B cell (primary cell): Measurements from ENCODE around the gene PIGC. TPM values are rescaled to one million over a fixed set of nuclear protein-coding genes. Genes with fewer than 3 reads are reported as not detected.

ENCODE experiments used
- ATAC-seq: fragments of 200-7000 bp; cut with Tn5 transposase; one replicate; pipeline ENCODE4 v1.10.0; 2021; ENCODE audit warnings: low read depth, mild to moderate bottlenecking, moderate number of reproducible peaks, moderate library complexity
- CTCF ChIA-PET: fragments of 350-600 bp; sonication (Branson Sonifier 250); formaldehyde crosslinking; loops from one replicate; lab custom pipeline; 2021; ENCODE audit warnings: antibody characterized with exemption, inconsistent platforms; lab: Charles Lee
- POLR2A ChIA-PET: fragments of 350-600 bp; sonication (Branson Sonifier 250); formaldehyde crosslinking; loops from one replicate; lab custom pipeline; 2021; ENCODE audit warnings: antibody characterized with exemption; lab: Charles Lee
- DNase-seq: peaks from one replicate; pipeline ENCODE4 v3.0.0; 2013
- H2AFZ ChIP-seq: 2 replicates; pipeline ENCODE4 v1.6.1; 2012; ENCODE audit warnings: mild to moderate bottlenecking, low read depth, low read length; ENCODE audit not compliant: insufficient read depth, poor library complexity, severe bottlenecking
- H3K27ac ChIP-seq, 2 donors: 1 replicate in 1 of 2; 2 replicates in 1 of 2; pipeline ENCODE4 v1.5.1; 2012 to 2013; ENCODE audit warnings: low read length in 2 of 2, mild to moderate bottlenecking in 2 of 2, moderate library complexity in 1 of 2
- H3K27me3 ChIP-seq, 4 experiments: fragments of 200-600 bp in 1 of 4; sonication (generic) in 1 of 4; replicated peaks in 1 of 4; 1 replicate in 2 of 4; 2 replicates in 2 of 4; pipeline versions ENCODE4 v1.6.1 to v1.7.0; 2013 to 2016; ENCODE audit warnings: low read length in 3 of 4, mild to moderate bottlenecking in 2 of 4, mixed read lengths in 1 of 4, moderate library complexity in 1 of 4; ENCODE audit not compliant: insufficient read depth in 4 of 4, control insufficient read depth in 3 of 4; ENCODE audit errors: control extremely low read depth in 1 of 4
- H3K36me3 ChIP-seq, 2 experiments: replicated peaks in 1 of 2; 1 replicate in 1 of 2; 2 replicates in 1 of 2; pipeline versions ENCODE4 v1.6.1 to v1.7.1; 2013; ENCODE audit warnings: low read length in 1 of 2; ENCODE audit not compliant: insufficient read depth in 2 of 2, control insufficient read depth in 1 of 2; ENCODE audit errors: control extremely low read depth in 1 of 2, extremely low read depth in 1 of 2
- H3K4me1 ChIP-seq, 2 donors: fragments of 200-600 bp in 1 of 2; sonication (generic) in 1 of 2; 1 replicate in 1 of 2; 2 replicates in 1 of 2; pipeline versions ENCODE4 v1.5.1 to v1.6.1; 2013 to 2017; ENCODE audit warnings: low read length in 2 of 2; ENCODE audit not compliant: control insufficient read depth in 2 of 2, insufficient read depth in 2 of 2
- H3K4me2 ChIP-seq: replicated peaks from 2 replicates; pipeline ENCODE3; 2012; ENCODE audit warnings: mild to moderate bottlenecking, low read depth, low read length; ENCODE audit not compliant: poor library complexity, severe bottlenecking
- H3K4me3 ChIP-seq, 5 experiments: fragments of 200-600 bp in 1 of 5; sonication (generic) in 1 of 5; 1 replicate in 3 of 5; 2 replicates in 2 of 5; pipeline versions ENCODE4 v1.5.1 to v1.7.0; 2011 to 2016; ENCODE audit warnings: low read length in 4 of 5, mild to moderate bottlenecking in 4 of 5, low read depth in 2 of 5, control low read depth in 1 of 5, moderate library complexity in 1 of 5; ENCODE audit not compliant: insufficient read depth in 1 of 5; ENCODE audit errors: control extremely low read depth in 1 of 5, extremely low read depth in 1 of 5
- H3K79me2 ChIP-seq: fragments of 200-600 bp; sonication (generic); one replicate; pipeline ENCODE4 v1.6.0; 2016; ENCODE audit warnings: low read length; ENCODE audit not compliant: control insufficient read depth, insufficient read depth
- H3K9ac ChIP-seq: fragments of 200-600 bp; sonication (generic); 2 replicates; pipeline ENCODE4 v1.6.1; 2017; ENCODE audit warnings: mild to moderate bottlenecking, low read length, moderate library complexity
- H3K9me3 ChIP-seq, 3 donors: one replicate each; pipeline versions ENCODE4 v1.6.1 to v1.7.1; 2013; ENCODE audit warnings: low read length in 2 of 3; ENCODE audit not compliant: control insufficient read depth in 2 of 3, insufficient read depth in 1 of 3; ENCODE audit errors: control extremely low read depth in 1 of 3
- H4K20me1 ChIP-seq: 2 replicates; pipeline ENCODE4 v1.6.0; 2012; ENCODE audit warnings: mild to moderate bottlenecking, low read length; ENCODE audit not compliant: insufficient read depth, control insufficient read depth, poor library complexity, severe bottlenecking
- H3K27ac Mint-ChIP-seq: one replicate; pipeline ENCODE4 v1.8.0; 2021; ENCODE audit warnings: mixed read lengths
- H3K27me3 Mint-ChIP-seq: one replicate; pipeline ENCODE4 v1.8.0; 2021; ENCODE audit warnings: mixed read lengths
- H3K4me1 Mint-ChIP-seq: one replicate; pipeline ENCODE4 v1.8.0; 2021; ENCODE audit warnings: mixed read lengths
- H3K4me3 Mint-ChIP-seq: one replicate; pipeline ENCODE4 v1.8.0; 2021; ENCODE audit warnings: mixed read lengths
- H3K9me3 Mint-ChIP-seq: one replicate; pipeline ENCODE4 v1.8.0; 2022; ENCODE audit warnings: mixed read lengths; ENCODE audit not compliant: insufficient read depth
- CTCF ChIP-seq: fragments of 200-600 bp; IDR thresholded peaks from one replicate; pipeline ENCODE4 v1.8.0; 2022; ENCODE audit warnings: antibody characterized with exemption, mild to moderate bottlenecking
- EZH2 ChIP-seq: IDR thresholded peaks from 2 replicates; pipeline ENCODE4 v1.6.1; 2012; ENCODE audit warnings: borderline replicate concordance, low read depth, mild to moderate bottlenecking, moderate library complexity, low read length; ENCODE audit not compliant: insufficient read depth, poor library complexity, severe bottlenecking
- WGBS: methylation state at CpG from one replicate; pipeline ENCODE4 v1.1.5; 2013; ENCODE audit warnings: missing lambda C conversion rate; ENCODE audit not compliant: insufficient coverage; 5-methylcytosine and 5-hydroxymethylcytosine counted together
- intact Hi-C: fragments of 100-400 bp; cut with micrococcal nuclease; formaldehyde crosslinking; loops from one replicate; pipeline ENCODE4 v1.10.0; 2022
- polyA plus RNA-seq: library from polyadenylated mRNA; depleted of rRNA; stranded (reverse); fragments of >200 nt; gene quantifications from 2 replicates; pipeline ENCODE4 v1.2.3, GENCODE V29; 2012
- total RNA-seq, 2 donors: library from RNA; stranded (reverse); fragments of 120-200 nt in 1 of 2; gene quantifications; 1 replicate in 1 of 2; 2 replicates in 1 of 2; pipeline versions ENCODE4 v1.2.3 to v1.2.4, GENCODE V29; 2013 to 2022

The PIGC gene
- total and polyA plus RNA-seq, 2 donors (not counting 1 experiment from before 2014, with no cell fraction given) = 16.2 to 28.8 TPM

- Histone ChIP-seq H2AFZ (no peak overlapping the region), H3K4me2 (no peak overlapping the region), H3K36me3 (no peaks in the 10 kb centered on the region), H3K9me3 (no peaks in the 10 kb centered on the region), H3K27ac (no peak overlapping the region), H3K9ac (no peak overlapping the region), H3K4me3 (no peak overlapping the region), H3K79me2 (no peaks in the 10 kb centered on the region), H4K20me1 (no peaks in the 10 kb centered on the region), H3K27me3 (no peaks in the 10 kb centered on the region), H3K4me1 (no peaks in the 10 kb centered on the region)
- H3K4me1 Mint-ChIP-seq = no peaks in the 10 kb centered on the region
- no peaks in the 10 kb centered on the region for H3K27me3 Mint-ChIP-seq
- WGBS = 100% methylated on average over 1 of the region's 4 CpGs
- TF ChIP-seq CTCF (no peak), EZH2 (no peak)
- no peak overlapping the region for H3K4me3 Mint-ChIP-seq
- H3K27ac Mint-ChIP-seq = no peak overlapping the region
- H3K9me3 Mint-ChIP-seq = no peaks in the 10 kb centered on the region
- ChIA-PET POLR2A (no interaction called here), CTCF (interaction anchor here (0.7 to 3.4 kb wide), 4 partner anchors 12 to 414 kb away, joined by 3 to 14 read pairs (median 8); no protein-coding TSS in a partner anchor)
- DNase-seq = no peak
- intact Hi-C loops = no loop called here
- no peak for ATAC-seq
These were observed 27.3 kb downstream of the PIGC start for GRCh38 chr1:172416496-172417035.

DNA sequence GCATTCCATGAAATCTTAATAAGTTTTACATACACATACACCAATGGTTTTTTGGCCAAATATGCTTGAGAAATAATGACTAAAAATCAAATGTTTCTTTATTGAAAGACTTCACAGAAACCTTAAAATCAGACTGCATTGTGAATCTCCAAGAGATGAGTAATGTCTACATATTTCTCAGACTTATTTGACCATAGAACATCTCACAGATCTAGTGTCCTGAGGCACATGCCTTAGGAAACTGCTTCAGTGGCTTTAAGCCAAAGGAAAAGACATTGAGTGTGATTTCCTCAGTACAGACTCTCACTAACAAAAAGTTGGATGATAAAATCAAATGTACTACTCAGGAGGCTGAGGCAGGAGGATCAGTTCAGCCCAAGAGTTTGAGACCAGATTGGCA, 29.5 kb downstream of the PIGC start:
- no peak overlapping the region for H3K4me2 ChIP-seq
- no peak overlapping the region for H3K27ac Mint-ChIP-seq

More for the DNA sequence above, 29.5 kb downstream of the PIGC start:
- Histone ChIP-seq H4K20me1 (no peaks in the 10 kb centered on the region), H3K79me2 (no peaks in the 10 kb centered on the region), H3K27ac (no peak overlapping the region), H3K4me1 (no peaks in the 10 kb centered on the region), H2AFZ (no peak overlapping the region), H3K9ac (no peak overlapping the region), H3K4me3 (no peak overlapping the region), H3K27me3 (no peaks in the 10 kb centered on the region), H3K36me3 (no peaks in the 10 kb centered on the region), H3K9me3 (no peaks in the 10 kb centered on the region)
- DNase-seq (no peak), ATAC-seq (no peak)
- Mint-ChIP-seq H3K9me3 (no peaks in the 10 kb centered on the region), H3K4me3 (no peak overlapping the region), H3K4me1 (no peaks in the 10 kb centered on the region), H3K27me3 (no peaks in the 10 kb centered on the region)
- POLR2A ChIA-PET = no interaction called here
- no peak for TF ChIP-seq EZH2
- no peak for TF ChIP-seq CTCF
- intact Hi-C loops = no loop called here
- CTCF ChIA-PET = interaction anchor here (2.8 kb wide), 1 partner anchor 14 kb away, joined by 12 read pairs; no protein-coding TSS in a partner anchor
